IMR-90 (cell line): Measurements from ENCODE around the gene SNRNP27. TPM values are rescaled to one million over a fixed set of nuclear protein-coding genes. Genes with fewer than 3 reads are reported as not detected.

ENCODE experiments used
- ATAC-seq: fragments of 200-7000 bp; cut with Tn5 transposase; 2 replicates; pipeline ENCODE4 v1.9.1; 2020; ENCODE audit warnings: low read depth, mild to moderate bottlenecking, moderate library complexity
- BruUV-seq: library from RNA; stranded (reverse); fragments of 400-500 nt; replicated peaks from 2 replicates; lab custom pipeline; 2021; lab: Mats Ljungman, UMichigan
- CTCF ChIA-PET: fragments of 300-600 bp; formaldehyde crosslinking; extraction: SDS; loops from one replicate; lab custom pipeline; 2021; ENCODE audit warnings: antibody characterized with exemption; lab: Yijun Ruan, JAX
- POLR2A ChIA-PET: fragments of 300-600 bp; sonication (Branson Sonifier 250); formaldehyde crosslinking; loops from one replicate; lab custom pipeline; 2022; ENCODE audit warnings: antibody characterized with exemption; ENCODE audit not compliant: unreplicated experiment; lab: Charles Lee
- DNase-seq: peaks from one replicate; pipeline ENCODE4 v3.0.0; 2013
- H2AFZ ChIP-seq: replicated peaks from 2 replicates; pipeline ENCODE3; 2013; ENCODE audit warnings: low read length, mild to moderate bottlenecking; ENCODE audit not compliant: poor library complexity
- H2AK5ac ChIP-seq: 2 replicates; pipeline ENCODE4 v1.6.1; 2013; ENCODE audit warnings: low read depth, low read length, inconsistent platforms
- H2AK9ac ChIP-seq: replicated peaks from 2 replicates; pipeline ENCODE3; 2013; ENCODE audit warnings: mild to moderate bottlenecking, low read depth, low read length, moderate library complexity; ENCODE audit not compliant: poor library complexity
- H2BK120ac ChIP-seq: 2 replicates; pipeline ENCODE4 v1.6.1; 2013; ENCODE audit warnings: low read depth, low read length, inconsistent platforms
- H2BK15ac ChIP-seq: 3 replicates; pipeline ENCODE4 v1.6.1; 2013; ENCODE audit warnings: low read depth, low read length, inconsistent platforms
- H2BK20ac ChIP-seq: 2 replicates; pipeline ENCODE4 v1.6.1; 2013; ENCODE audit warnings: low read depth, mild to moderate bottlenecking, inconsistent platforms, low read length, moderate library complexity
- H2BK5ac ChIP-seq: 2 replicates; pipeline ENCODE4 v1.6.1; 2013; ENCODE audit warnings: mild to moderate bottlenecking, low read depth, low read length, inconsistent platforms; ENCODE audit not compliant: poor library complexity, severe bottlenecking
- H3K14ac ChIP-seq: replicated peaks from 2 replicates; pipeline ENCODE4 v1.6.1; 2013; ENCODE audit warnings: low read depth, low read length, inconsistent platforms
- H3K18ac ChIP-seq: 2 replicates; pipeline ENCODE4 v1.6.1; 2013; ENCODE audit warnings: low read depth, low read length, control low read depth
- H3K23ac ChIP-seq: 2 replicates; pipeline ENCODE4 v1.6.1; 2013; ENCODE audit warnings: low read depth, low read length, inconsistent platforms
- H3K27ac ChIP-seq: 2 replicates; pipeline ENCODE4 v1.5.1; 2013; ENCODE audit warnings: mild to moderate bottlenecking, control low read depth, low read length; ENCODE audit not compliant: insufficient read depth
- H3K27me3 ChIP-seq: 2 replicates; pipeline ENCODE4 v1.6.1; 2013; ENCODE audit warnings: low read length; ENCODE audit not compliant: control insufficient read depth, insufficient read depth
- H3K36me3 ChIP-seq: 2 replicates; pipeline ENCODE4 v1.6.1; 2013; ENCODE audit warnings: low read length, mixed read lengths; ENCODE audit not compliant: control insufficient read depth, insufficient read depth
- H3K4ac ChIP-seq: 2 replicates; pipeline ENCODE4 v1.6.1; 2013; ENCODE audit warnings: low read depth, low read length, inconsistent platforms
- H3K4me1 ChIP-seq: 2 replicates; pipeline ENCODE4 v1.6.1; 2013; ENCODE audit warnings: low read length, mixed read lengths; ENCODE audit not compliant: control insufficient read depth, insufficient read depth
- H3K4me2 ChIP-seq: 2 replicates; pipeline ENCODE4 v1.6.1; 2013; ENCODE audit warnings: low read depth, mild to moderate bottlenecking, control low read depth, low read length, moderate library complexity
- H3K4me3 ChIP-seq: 2 replicates; pipeline ENCODE4 v1.5.1; 2013; ENCODE audit warnings: low read depth, mild to moderate bottlenecking, control low read depth, low read length, moderate library complexity; ENCODE audit not compliant: insufficient read depth
- H3K56ac ChIP-seq: 2 replicates; pipeline ENCODE4 v1.6.1; 2013; ENCODE audit warnings: low read length, inconsistent platforms; ENCODE audit not compliant: insufficient read depth; ENCODE audit errors: extremely low read depth
- H3K79me1 ChIP-seq, 2 experiments: 2 replicates each; pipeline ENCODE4 v1.6.1; 2013; ENCODE audit warnings: low read length in 2 of 2, inconsistent platforms in 1 of 2, low read depth in 1 of 2
- H3K9ac ChIP-seq: 2 replicates; pipeline ENCODE4 v1.6.1; 2013; ENCODE audit warnings: low read depth, low read length, control low read depth
- H3K9me1 ChIP-seq: 2 replicates; pipeline ENCODE4 v1.6.1; 2013; ENCODE audit warnings: low read length, inconsistent platforms; ENCODE audit not compliant: insufficient read depth
- H3K9me3 ChIP-seq: 2 replicates; pipeline ENCODE4 v1.6.1; 2013; ENCODE audit warnings: low read length; ENCODE audit not compliant: control insufficient read depth, insufficient read depth
- H4K20me1 ChIP-seq: 2 replicates; pipeline ENCODE4 v1.6.1; 2013; ENCODE audit warnings: low read length, inconsistent platforms; ENCODE audit not compliant: insufficient read depth
- H4K5ac ChIP-seq: 2 replicates; pipeline ENCODE4 v1.6.1; 2013; ENCODE audit warnings: mild to moderate bottlenecking, low read depth, low read length, control low read depth
- H4K8ac ChIP-seq, 2 experiments: 2 replicates each; pipeline ENCODE4 v1.6.1; 2013; ENCODE audit warnings: low read depth in 2 of 2, low read length in 2 of 2, control low read depth in 1 of 2, inconsistent platforms in 1 of 2
- H4K91ac ChIP-seq: 2 replicates; pipeline ENCODE4 v1.6.1; 2013; ENCODE audit warnings: low read depth, low read length, inconsistent platforms; ENCODE audit not compliant: insufficient read depth
- BHLHE40 ChIP-seq: fragments of 150-350 bp; IDR thresholded peaks from 2 replicates; pipeline ENCODE4 v1.6.1; 2016; ENCODE audit warnings: mild to moderate bottlenecking, low read depth, low read length
- CEBPB ChIP-seq: IDR thresholded peaks from 2 replicates; pipeline ENCODE4 v1.6.1; 2012; ENCODE audit warnings: low read depth, low read length, improper control_type of control experiment
- CHD1 ChIP-seq: IDR thresholded peaks from 2 replicates; pipeline ENCODE4 v1.6.1; 2012; ENCODE audit warnings: low read depth, low read length, improper control_type of control experiment
- FOS ChIP-seq: fragments of 150-350 bp; IDR thresholded peaks from 2 replicates; pipeline ENCODE4 v1.6.1; 2016; ENCODE audit warnings: low read depth, low read length
- MAFK ChIP-seq: IDR thresholded peaks from 2 replicates; pipeline ENCODE4 v1.6.1; 2012; ENCODE audit warnings: low read depth, low read length, improper control_type of control experiment
- MAZ ChIP-seq: IDR thresholded peaks from 2 replicates; pipeline ENCODE4 v1.6.1; 2012; ENCODE audit warnings: low read depth, mild to moderate bottlenecking, low read length, improper control_type of control experiment, moderate library complexity, borderline replicate concordance
- MXI1 ChIP-seq: IDR thresholded peaks from 2 replicates; pipeline ENCODE4 v1.6.1; 2012; ENCODE audit warnings: low read depth, mild to moderate bottlenecking, low read length, moderate library complexity, borderline replicate concordance
- NFE2L2 ChIP-seq: fragments of 150-350 bp; IDR thresholded peaks from 2 replicates; pipeline ENCODE4 v1.6.1; 2016; ENCODE audit warnings: low read depth, mild to moderate bottlenecking, low read length
- POLR2A ChIP-seq: IDR thresholded peaks from 2 replicates; pipeline ENCODE4 v1.6.1; 2012; ENCODE audit warnings: mild to moderate bottlenecking, low read depth, low read length
- RAD21 ChIP-seq: IDR thresholded peaks from 2 replicates; pipeline ENCODE4 v1.6.1; 2012; ENCODE audit warnings: low read length, improper control_type of control experiment
- RCOR1 ChIP-seq: IDR thresholded peaks from 2 replicates; pipeline ENCODE4 v1.6.1; 2012; ENCODE audit warnings: mild to moderate bottlenecking, low read length, improper control_type of control experiment; ENCODE audit not compliant: insufficient replicate concordance
- RFX5 ChIP-seq: IDR thresholded peaks from 2 replicates; pipeline ENCODE4 v1.8.0; 2012; ENCODE audit warnings: low read depth, mild to moderate bottlenecking, low read length, moderate library complexity
- SMC3 ChIP-seq: fragments of 150-350 bp; IDR thresholded peaks from 2 replicates; pipeline ENCODE4 v1.6.1; 2016; ENCODE audit warnings: low read depth, mild to moderate bottlenecking, antibody characterized with exemption, low read length, moderate library complexity
- WGBS, 2 experiments: methylation state at CpG; one replicate each; pipeline versions ENCODE4 v1.1.5 to v1.1.7; 2013; ENCODE audit warnings: missing lambda C conversion rate in 2 of 2; ENCODE audit not compliant: insufficient read length in 1 of 2; ENCODE audit errors: extremely low coverage in 2 of 2; 5-methylcytosine and 5-hydroxymethylcytosine counted together
- dilution Hi-C: fragments of 300-500 bp; cut with HindIII; formaldehyde crosslinking; loops from one replicate; pipeline ENCODE4 v1.14.3; 2018; ENCODE audit warnings: low sequenced_read_pairs; ENCODE audit not compliant: unreplicated experiment
- in situ Hi-C: fragments of 300-500 bp; cut with MboI; formaldehyde crosslinking; loops from 3 replicates; pipeline ENCODE4 v1.14.3; 2019; ENCODE audit warnings: low sequenced_read_pairs, inconsistent platforms, mixed read lengths
- intact Hi-C: fragments of 100-400 bp; cut with micrococcal nuclease; formaldehyde crosslinking; loops from 2 replicates; pipeline ENCODE4 v1.10.0; 2022
- polyA plus RNA-seq, 3 experiments: library from polyadenylated mRNA; depleted of rRNA; stranded (reverse); fragments of >200 nt; gene quantifications; 2 replicates each; pipeline ENCODE4 v1.2.3, GENCODE V29; 2012; ENCODE audit warnings: low replicate concordance in 1 of 3
- total RNA-seq: library from RNA; depleted of rRNA; stranded (reverse); fragments of >200 nt; gene quantifications from 2 replicates; pipeline ENCODE4 v1.2.3, GENCODE V29; 2012
- TF ChIP-seq, protein P1 (sequence below): fragments of 150-350 bp; IDR thresholded peaks from 2 replicates; pipeline ENCODE4 v1.6.1; 2016; ENCODE audit warnings: low read depth, mild to moderate bottlenecking, low read length, moderate library complexity, borderline replicate concordance
- TF ChIP-seq, protein P2 (sequence below): fragments of 150-350 bp; IDR thresholded peaks from 2 replicates; pipeline ENCODE4 v1.6.1; 2017; ENCODE audit warnings: mild to moderate bottlenecking, antibody characterized with exemption, low read length, low read depth
- TF ChIP-seq, protein P3 (sequence below): conservative IDR thresholded peaks from 2 replicates; pipeline ENCODE4 v1.5.1; 2012; ENCODE audit warnings: mild to moderate bottlenecking, low read depth, low read length, improper control_type of control experiment

SNRNP27 gene
- total and polyA plus RNA-seq, 2 of the 4 experiments (the other 2 are of a cell fraction): 8.8 to 48.3 TPM

DNA sequence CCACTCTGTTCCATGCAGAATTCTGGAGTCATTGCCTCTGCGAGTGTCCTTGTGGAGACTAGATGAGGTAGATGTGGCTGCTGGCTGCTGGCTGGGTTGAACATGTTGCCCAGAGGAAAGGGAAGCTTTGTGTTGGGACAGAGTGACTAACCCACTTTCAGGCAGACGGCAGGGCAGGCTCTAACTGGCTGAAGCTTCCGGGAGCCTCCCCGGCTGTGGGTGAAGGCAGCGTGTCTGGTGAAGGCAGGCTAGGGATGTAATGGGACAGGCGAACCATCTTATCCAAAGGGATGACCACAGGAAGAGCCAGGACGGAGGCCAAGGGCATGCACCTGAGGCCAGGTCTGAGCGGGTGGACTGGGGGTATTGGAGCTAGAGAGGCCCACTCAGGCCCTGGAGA, 51.7 kb downstream of the SNRNP27 start:
- dilution Hi-C loops: no loop called here
- in situ Hi-C loops: no loop called here

More for the DNA sequence above, 51.7 kb downstream of the SNRNP27 start:
- no peak overlapping the region for H2BK5ac ChIP-seq
- H4K20me1 ChIP-seq: no peaks in the 10 kb centered on the region
- H3K4ac ChIP-seq: peak overlapping the region; percentile 35
- no peak overlapping the region for H3K4me2 ChIP-seq
- no peaks in the 10 kb centered on the region for H3K27me3 ChIP-seq
- H3K9me1 ChIP-seq: peaks cover 20% of the 10 kb centered on the region
- H2AK5ac ChIP-seq: peak overlapping the region; percentile 93
- no peak overlapping the region for H3K56ac ChIP-seq
- H3K9me3 ChIP-seq: no peaks in the 10 kb centered on the region
- peak overlapping the region; percentile 50 for H4K91ac ChIP-seq
- peaks cover 7% of the 10 kb centered on the region for H3K36me3 ChIP-seq
- no peak overlapping the region for H3K18ac ChIP-seq
- H3K9ac ChIP-seq: no peak overlapping the region
- H2BK120ac ChIP-seq: peak overlapping the region; percentile 71; the same call in 1 of the 2 replicates
- ChIA-PET POLR2A (no interaction called here), CTCF (interaction anchor here (1.0 kb wide), 1 partner anchor 221 kb away, joined by 3 read pairs; no protein-coding TSS in a partner anchor)
- H2BK20ac ChIP-seq: peak overlapping the region; percentile 16; the same call in 1 of the 2 replicates
- no TSS peak for BruUV-seq
- no peak overlapping the region; the same call in 1 of the 2 replicates for H3K27ac ChIP-seq
- ATAC-seq (no peak), DNase-seq (no peak)
- H2AFZ ChIP-seq: peak overlapping the region; percentile 35
- H2AK9ac ChIP-seq: peak overlapping the region; percentile 75
- H4K8ac ChIP-seq: peak overlapping the region in 1 of 2 experiments; percentile 7; a peak in 3 of 4 replicates
- no peak overlapping the region for H4K5ac ChIP-seq
- peak overlapping the region; percentile 52; the same call in 1 of the 2 replicates for H3K14ac ChIP-seq
- H3K4me1 ChIP-seq: peaks cover 8% of the 10 kb centered on the region
- no peak overlapping the region for H3K23ac ChIP-seq
- WGBS, 2 experiments: 88% methylated on average over 4 of the region's 8 CpGs; no CpG with 5 or more reads in 1 of the 2 experiments
- H2BK15ac ChIP-seq: 0 out of 3 replicates have a peak overlapping the region, but pooled peaks have one; percentile 70
- TF ChIP-seq MAZ (no peak), RCOR1 (no peak), RFX5 (no peak), FOS (no peak), CHD1 (no peak), BHLHE40 (no peak), MAFK (no peak), POLR2A (no peak), MXI1 (no peak), RAD21 (no peak), CEBPB (no peak), NFE2L2 (no peak), SMC3 (no peak)
- TF ChIP-seq, protein P1, sequence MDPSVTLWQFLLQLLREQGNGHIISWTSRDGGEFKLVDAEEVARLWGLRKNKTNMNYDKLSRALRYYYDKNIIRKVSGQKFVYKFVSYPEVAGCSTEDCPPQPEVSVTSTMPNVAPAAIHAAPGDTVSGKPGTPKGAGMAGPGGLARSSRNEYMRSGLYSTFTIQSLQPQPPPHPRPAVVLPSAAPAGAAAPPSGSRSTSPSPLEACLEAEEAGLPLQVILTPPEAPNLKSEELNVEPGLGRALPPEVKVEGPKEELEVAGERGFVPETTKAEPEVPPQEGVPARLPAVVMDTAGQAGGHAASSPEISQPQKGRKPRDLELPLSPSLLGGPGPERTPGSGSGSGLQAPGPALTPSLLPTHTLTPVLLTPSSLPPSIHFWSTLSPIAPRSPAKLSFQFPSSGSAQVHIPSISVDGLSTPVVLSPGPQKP: no peak
- TF ChIP-seq, protein P2, sequence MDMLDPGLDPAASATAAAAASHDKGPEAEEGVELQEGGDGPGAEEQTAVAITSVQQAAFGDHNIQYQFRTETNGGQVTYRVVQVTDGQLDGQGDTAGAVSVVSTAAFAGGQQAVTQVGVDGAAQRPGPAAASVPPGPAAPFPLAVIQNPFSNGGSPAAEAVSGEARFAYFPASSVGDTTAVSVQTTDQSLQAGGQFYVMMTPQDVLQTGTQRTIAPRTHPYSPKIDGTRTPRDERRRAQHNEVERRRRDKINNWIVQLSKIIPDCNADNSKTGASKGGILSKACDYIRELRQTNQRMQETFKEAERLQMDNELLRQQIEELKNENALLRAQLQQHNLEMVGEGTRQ: no peak
- TF ChIP-seq, protein P3, sequence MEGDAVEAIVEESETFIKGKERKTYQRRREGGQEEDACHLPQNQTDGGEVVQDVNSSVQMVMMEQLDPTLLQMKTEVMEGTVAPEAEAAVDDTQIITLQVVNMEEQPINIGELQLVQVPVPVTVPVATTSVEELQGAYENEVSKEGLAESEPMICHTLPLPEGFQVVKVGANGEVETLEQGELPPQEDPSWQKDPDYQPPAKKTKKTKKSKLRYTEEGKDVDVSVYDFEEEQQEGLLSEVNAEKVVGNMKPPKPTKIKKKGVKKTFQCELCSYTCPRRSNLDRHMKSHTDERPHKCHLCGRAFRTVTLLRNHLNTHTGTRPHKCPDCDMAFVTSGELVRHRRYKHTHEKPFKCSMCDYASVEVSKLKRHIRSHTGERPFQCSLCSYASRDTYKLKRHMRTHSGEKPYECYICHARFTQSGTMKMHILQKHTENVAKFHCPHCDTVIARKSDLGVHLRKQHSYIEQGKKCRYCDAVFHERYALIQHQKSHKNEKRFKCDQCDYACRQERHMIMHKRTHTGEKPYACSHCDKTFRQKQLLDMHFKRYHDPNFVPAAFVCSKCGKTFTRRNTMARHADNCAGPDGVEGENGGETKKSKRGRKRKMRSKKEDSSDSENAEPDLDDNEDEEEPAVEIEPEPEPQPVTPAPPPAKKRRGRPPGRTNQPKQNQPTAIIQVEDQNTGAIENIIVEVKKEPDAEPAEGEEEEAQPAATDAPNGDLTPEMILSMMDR: no peak
- intact Hi-C loops: no loop called here
- H3K4me3 ChIP-seq: no peak overlapping the region
- no peaks in the 10 kb centered on the region for H3K79me1 ChIP-seq
